ENCODE results near the gene PRELID2.

GRCh38 chr5:145723516-145723915, 111.6 kb downstream of the PRELID2 start:
- no peak for TF ChIP-seq CTCF (IDR thresholded peaks at IDR 0.05; ENCODE audit: insufficient read depth, low read length, poor library complexity, severe bottlenecking)
- TF ChIP-seq EZH2phosphoT487 (conservative IDR thresholded peaks at IDR 0.05; ENCODE audit: low read length) = no peak

Measured in SU-DHL-6 (cell line).